Measurements from ENCODE around the gene ZNF536. TPM values are rescaled to one million over a fixed set of nuclear protein-coding genes. Genes with fewer than 3 reads are reported as not detected.
"Not testable (repeated sequence)": the region's sequence is repeated elsewhere in the genome, so short reads cannot be mapped to it uniquely, and the experiment has no call there.

ZNF536 gene
- total RNA-seq, 1 experiment from 2014 or later, result not detected

DNA sequence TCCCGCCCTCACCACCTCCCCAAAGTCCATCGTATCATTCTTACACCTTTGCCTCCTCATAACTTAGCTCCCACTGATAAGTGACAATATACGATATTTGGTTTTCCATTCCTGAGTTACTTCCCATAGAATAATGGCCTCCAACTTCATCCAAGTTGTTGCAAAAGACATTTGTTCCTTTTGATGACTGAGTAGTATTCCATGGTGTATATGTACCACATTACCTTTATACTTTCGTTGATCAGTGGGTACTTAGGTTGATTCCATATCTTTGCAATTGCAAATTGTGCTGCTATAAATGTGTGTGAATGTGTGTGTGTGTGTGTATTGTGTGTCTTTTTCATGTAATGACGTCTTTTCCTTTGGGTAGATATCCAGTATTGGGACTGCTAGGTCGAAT is 109.6 kb downstream of the ZNF536 start:
- DNase-seq (ENCODE audit: low read depth), result no peak

DNA sequence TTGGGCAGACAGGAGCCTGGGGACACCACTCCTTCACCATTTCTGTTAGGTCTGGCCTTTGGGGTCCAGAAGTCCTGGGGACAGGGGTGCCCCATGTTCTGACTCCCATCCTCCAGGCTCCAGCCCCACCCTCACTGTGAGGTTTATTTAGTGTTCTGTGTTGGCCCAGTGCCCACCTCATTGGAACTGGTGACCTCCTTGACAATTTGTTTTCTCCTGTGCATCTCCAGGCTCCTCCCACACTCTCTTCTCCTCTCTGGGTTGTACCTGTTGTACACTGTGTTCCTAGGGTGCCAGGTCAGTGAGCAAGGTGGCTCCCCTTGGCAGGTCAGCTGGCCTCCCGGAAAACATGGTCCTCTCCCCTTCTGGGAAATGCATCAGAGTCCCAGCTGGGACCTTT is 110.8 kb downstream of the ZNF536 start:
- no peak for DNase-seq (ENCODE audit: low read depth)

DNA sequence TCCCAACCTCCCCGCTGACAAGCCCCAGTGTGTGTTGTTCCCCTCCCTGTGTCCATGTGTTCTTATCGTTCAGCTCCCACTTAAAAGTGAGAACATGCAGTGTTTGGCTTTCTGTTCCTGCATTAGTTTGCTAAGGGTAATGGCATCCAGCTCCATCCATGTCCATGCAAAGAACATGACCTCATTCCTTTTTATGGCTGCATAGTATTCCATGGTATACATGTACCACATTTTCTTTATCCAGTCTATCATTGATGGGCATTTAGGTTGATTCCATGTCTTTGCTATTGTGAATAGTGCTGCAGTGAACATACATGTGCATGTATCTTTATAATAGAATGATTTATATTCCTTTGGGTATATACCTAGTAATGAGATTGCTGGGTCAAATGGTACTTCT is 114.1 kb downstream of the ZNF536 start:
- DNase-seq (ENCODE audit: low read depth), result not testable (repeated sequence)

DNA sequence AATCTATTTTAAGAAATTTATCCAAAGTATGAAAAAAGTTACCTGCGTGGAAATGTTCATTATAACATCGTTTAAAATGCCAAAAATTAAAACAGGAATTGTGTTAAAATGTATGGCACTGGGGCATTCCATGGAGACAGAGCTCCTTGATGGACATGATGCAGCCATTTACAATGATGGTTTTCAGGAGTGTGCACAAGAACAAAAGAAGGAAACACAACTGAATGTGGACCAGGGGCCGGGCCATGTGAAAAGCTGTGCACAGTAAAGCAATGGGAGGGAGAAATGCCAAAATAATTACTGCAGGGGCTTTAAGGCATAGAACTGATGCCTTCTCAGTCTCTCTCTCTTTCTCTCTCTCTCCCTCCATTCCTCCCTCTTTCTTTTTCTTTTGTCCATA is 115.0 kb downstream of the ZNF536 start:
- no peak for DNase-seq (ENCODE audit: low read depth)

DNA sequence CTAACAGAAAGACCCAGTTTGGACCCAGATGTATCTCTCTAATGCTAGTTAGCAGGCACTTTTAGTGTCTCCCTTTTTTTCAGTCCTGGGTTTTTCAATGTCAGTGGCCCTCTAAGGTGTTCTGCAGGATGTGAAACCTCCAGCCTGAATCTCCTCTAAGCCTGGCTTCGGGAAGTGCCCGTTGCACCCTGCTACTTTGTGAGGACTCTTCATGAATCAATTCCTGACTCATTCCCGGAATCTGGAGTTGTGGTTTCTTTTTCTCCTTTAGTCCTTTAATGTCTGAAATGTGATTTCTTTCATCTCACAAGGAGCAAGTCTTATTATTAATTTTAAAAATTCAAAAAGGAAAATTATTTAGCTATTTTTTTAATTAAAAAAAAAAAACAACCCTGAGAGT is 116.0 kb downstream of the ZNF536 start:
- DNase-seq (ENCODE audit: low read depth), result peak; percentile 14

DNA sequence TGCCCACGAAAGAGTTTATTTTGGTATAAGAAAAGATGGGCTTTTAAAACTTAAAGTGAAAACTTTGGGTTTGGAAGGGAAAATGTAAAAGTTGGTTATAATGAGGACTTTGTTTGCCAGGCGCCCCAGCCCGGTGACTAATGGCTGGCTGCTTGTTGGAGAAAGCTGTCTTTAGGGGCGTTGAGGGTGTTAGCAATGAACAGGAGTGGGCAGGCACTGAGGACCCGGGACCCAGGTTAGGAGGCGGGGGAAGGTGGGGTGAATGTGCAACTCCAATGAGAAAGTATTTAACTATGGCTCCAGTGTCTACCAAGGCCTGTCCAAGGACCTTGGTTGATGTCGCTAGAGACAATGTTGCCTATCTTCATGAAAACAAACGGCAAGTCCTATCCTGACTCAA is 118.6 kb downstream of the ZNF536 start:
- DNase-seq (ENCODE audit: low read depth), result no peak

DNA sequence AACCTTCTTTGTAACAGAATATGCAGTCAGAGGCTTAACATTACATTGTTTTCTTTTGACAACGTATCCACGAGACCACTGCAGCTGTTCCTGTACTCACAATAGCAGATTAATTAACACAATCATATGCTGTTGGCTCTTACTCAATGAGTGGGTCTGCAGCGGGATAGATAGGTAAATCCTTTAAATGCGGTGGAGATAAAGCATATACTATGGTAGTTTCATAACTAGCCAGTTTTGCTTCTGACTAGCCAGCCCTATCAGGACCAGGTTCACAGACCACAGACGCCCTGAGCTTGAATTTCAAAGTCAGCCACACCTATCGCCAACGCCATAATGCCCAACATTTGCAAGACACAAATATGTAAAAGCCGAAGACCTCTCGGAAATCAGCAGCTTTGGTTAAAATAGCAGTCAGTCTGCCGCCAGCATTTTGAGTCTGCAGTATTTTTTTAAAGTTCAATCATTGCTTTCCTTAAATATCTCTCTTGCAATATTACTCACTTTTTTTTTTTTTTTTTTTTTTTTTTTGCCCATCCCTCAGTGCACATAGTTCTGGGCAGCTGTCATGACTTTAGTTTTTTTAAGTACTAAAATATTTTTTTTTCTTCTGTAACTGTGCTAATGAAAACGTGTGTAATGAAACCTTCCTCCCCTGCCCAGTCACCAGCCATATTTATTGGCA is 120.5 kb downstream of the ZNF536 start:
- DNase-seq (ENCODE audit: low read depth), result no peak

DNA sequence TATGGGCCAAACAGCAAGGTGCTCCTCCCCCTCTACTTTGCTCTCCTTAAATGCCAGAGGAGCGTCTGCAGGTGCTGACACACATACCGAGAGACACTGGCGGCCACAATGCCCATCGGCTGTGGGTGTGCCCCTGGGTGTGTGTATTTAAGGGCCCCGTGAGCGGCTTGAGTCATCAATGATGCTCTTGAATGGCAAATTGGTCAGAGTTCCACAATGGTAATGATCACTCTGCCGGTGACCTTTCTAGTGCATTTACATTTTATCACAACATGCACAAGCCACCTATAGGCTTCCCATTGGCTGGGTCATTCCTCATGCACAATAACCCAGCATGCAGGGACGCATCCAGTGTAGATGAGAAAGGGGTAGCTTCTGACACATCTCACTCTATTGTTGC is 124.8 kb downstream of the ZNF536 start:
- DNase-seq (ENCODE audit: low read depth), result no peak

DNA sequence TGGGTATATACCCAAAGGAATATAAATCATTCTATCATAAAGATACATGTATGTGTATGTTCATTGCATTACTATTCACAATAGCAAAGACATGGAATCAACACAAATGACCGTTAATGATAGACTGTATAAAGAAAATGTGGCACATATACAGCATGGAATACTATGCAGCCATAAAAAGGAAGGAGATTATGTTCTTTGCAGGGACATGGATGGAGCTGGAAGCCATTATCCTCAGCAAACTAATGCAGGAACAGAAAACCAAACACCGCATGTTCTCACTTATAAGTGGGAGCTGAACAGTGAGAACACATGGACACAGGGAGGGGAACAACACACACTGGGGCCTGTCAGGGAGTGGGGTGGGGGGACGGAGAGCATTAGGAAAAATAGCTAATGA is 125.9 kb downstream of the ZNF536 start:
- DNase-seq (ENCODE audit: low read depth), result not testable (repeated sequence)

DNA sequence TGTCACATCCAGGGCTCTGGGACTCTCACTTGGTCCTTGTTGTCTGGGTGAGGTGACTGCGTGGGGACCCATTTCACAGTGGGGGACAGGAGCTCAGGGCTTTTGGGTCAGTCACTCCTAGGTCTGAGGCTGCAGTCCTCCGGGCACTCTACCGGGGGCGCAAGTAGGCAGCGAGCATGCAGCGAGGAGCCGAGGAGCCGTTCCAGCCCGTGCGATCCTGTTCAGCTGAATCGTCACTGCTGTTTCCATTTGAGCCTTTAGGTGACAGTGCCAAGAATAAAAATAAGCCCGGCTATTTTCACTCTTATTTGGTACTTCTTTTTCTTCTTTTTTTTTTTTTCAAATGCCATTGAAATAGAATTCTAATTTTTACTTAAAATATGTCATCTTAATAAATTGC is 126.5 kb downstream of the ZNF536 start:
- DNase-seq (ENCODE audit: low read depth), result no peak

DNA sequence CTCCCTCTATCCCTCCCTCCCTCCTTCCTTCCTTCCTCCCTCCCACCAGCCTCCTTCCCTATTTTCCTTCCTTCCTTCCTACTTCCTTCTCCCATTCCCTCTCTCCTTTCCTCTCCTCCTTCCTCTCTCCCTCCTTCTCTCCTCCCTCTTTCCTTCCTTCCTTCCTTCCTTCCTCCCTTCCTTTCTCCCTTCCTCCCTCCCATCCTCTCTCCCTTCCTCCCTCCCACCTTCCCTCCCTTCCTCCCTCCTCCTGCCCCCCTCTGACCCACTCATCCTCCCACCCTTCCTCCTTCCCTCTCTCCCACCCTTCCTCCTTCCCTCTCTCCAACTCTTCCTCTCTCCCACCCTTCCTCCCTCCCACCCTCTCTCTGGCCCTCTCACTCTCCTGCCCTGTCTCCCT is 132.1 kb downstream of the ZNF536 start:
- no peak for DNase-seq (ENCODE audit: low read depth)

DNA sequence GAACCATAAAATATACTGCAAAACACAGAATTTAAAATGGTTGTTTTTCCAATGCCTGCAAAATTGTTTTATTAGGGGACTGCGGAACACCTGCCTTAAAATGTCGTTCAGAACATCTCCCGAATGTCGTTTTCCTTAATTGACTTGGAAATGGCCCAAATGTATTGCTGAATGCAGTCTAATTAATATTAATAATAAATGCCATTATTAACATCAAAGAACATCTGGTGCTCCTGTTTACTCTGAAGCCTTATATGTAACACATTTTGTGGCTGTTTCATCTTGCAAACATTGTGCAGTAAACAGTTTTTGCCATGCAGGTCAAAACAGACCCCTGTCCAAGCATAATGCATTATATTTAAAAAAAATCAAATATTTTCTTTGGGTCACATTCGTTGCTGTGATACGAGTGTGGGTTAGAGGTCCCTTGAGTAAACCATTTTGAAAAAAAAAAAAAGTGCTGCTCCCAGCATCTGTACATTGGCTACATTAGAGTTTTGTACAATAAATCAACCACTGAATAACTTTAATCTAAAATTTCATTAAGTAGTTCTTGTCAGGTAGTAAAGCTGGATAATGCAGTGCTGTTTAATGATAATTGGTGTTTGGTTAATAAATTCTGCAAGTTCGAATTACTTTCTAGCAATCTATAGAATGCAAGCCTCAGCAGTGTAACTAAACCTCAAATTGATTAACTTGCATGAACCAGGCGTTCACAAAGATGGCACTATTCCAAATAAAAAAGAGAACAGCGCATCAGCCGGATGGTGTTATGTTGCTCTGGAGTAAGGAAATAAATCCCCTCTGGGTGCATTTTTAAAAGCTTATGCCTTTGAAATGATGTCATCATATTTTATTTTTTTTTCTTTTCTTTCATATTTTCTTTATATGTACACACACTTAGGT is 140.2 kb downstream of the ZNF536 start:
- no peak for DNase-seq (ENCODE audit: low read depth)

DNA sequence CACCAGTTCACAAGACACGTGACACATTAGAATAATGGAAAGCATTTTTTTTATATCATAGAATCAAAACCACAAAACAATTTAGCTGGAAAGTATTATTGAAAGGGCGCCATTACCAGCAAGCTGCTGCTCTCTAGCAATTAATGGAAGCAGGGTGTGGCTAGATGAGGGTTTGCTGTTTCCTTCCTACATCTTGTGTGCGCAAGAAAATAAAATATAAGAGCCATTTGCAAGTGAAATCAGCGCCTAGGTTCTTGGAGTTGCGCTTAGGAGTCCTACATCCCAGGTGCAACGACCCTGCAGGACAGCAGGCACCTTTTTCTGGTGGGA is 140.9 kb downstream of the ZNF536 start:
- no peak for DNase-seq (ENCODE audit: low read depth)

DNA sequence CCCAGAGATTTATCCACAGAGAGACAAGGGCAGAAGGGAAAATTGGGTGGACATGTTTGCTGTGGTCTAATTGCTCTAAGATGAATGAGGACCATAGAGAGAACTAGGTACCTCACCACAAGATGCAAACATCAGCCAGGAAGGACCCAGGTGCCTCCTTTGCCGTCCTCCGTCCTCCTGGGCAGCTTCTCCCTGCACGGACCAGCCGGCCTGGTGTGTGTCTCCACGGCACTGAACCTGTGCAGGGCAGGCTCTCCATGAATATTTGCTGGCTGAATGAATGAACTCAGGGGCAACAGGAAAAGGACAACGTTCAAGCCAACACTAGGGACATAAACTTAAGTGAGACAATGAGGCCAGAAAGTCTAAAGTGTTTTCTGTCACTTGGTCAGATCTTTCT is 143.9 kb downstream of the ZNF536 start:
- no peak for DNase-seq (ENCODE audit: low read depth)

DNA sequence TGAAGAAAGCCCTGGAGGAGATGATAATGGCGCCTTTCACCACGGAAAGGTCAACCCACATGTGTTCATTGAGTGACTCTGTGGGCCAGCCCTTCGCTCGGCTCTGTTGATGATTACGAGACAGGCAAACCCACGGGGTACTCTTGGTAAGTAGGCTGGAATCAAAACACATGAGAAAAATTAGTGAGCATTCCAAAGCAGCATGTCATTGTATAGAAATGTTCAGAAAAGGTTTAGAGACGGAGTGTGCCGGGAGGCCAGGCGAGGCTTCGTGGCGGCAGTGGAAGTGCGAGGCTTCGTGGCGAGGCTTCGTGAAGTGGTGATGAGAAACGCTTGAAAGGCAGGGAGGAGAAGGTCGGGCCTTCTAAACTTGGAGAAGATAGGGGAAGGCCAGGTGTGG is 144.3 kb downstream of the ZNF536 start:
- DNase-seq (ENCODE audit: low read depth), result no peak

DNA sequence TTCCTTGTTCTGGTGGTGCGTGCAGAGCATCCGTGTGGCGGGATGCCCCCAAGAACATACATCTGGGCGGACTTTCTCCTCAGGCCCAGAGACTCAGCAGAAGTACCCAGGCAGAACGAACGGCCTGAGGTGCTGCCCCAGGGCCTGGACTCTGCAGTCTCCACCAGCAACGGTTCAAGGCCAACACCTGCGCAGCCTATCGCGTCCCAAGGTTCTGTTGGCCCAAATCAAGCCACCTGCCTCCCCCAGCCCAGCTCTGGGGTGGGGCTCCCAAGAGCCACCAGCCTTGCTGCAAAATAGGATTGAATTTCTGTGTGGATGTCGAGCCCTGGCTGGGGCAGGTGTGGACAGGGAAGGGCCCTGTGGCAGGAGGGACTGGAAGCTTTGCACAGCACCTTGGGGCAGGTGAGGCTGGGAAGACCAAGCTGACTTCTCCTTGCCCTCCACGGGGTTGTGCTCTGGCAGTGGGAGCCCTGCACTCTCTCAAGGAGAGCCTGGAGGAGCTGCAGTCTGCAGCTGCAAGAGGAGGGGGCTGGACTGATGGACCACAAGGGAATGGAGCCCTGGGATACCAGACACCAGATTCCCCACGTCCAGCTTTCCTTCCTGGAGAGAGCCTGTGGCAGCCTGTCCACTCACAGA is 146.9 kb downstream of the ZNF536 start:
- DNase-seq (ENCODE audit: low read depth), result no peak

DNA sequence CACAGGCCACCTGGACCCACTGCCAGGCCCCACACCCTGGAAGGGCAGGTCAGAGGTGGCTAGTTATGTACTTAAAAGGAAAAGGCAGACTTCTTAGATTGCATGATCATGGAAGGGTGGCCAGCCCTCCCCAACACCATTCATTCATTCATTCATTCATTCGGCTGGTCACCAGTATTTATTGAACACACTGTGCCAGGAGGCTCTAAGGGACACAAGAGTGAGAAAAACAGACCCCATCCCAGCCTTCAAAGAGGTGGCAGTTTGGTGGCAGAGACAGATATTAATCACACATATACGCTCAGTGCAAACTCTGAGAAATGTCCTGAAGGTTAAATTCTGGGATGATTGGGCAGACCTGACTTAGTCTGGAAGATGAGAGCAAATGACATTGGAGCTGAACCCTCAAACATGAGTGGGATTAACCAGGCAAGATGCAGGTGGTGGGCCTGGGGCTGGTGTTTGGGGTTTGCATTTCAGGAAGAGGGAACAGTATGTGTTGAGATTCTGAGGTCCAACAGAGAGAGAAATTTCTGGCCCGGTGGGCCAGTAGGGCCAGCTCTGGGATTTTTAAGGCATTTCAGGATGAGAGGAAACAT is 147.5 kb downstream of the ZNF536 start:
- no peak for DNase-seq (ENCODE audit: low read depth)

DNA sequence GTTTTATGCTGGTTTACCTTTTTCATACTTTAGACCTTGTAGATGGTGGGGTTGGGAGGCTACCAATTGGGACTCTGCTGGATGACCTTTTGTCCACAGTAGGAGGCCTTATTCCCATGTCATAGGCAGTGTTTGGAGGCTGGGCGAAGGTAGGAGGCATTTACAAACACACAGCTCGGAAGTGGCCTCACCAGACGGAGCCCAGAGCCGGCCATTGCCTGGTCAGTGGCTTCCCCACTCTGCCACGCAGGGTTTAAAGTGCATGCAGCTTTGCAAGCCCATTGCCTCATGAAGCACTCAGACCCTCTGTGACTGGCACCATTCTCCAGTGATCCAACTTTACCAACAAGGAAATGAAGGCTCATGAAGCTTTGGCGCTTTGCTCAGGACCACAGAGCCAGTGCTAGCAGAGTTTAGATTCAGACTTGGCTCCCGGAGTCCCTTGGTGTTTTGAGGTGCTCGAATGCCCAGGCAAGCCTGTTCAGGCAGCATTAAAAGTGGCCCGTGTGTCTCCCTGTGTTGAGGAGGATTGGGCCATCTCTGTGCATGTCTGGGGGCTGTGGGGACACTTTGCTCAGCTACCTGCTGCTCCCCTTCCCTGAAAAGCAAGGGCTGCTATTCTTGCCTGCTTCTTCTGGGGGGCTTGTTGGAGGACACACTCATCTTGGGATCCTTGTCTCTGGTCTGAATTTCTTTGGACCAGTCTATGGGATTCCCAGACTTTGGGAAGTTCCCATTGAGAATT is 148.7 kb downstream of the ZNF536 start:
- no peak for DNase-seq (ENCODE audit: low read depth)

DNA sequence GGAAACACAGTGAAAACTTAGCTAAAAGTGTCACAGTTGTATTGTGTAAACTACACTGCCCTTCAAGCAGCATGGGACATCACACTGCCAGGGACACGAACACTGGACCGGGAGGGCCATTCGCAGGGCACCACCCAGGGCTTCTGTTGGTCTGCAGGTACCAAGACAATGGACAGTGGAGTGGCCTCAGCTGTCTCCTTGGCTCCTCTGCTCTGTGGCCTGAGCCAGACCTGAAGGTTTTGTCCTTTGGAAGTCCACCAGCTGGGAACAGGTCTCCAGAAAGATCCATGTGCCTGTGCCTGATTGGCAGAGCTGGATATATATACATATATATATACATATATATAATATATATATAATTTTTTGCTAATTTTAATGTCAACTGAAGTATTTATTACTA is 149.8 kb downstream of the ZNF536 start:
- DNase-seq (ENCODE audit: low read depth), result no peak

DNA sequence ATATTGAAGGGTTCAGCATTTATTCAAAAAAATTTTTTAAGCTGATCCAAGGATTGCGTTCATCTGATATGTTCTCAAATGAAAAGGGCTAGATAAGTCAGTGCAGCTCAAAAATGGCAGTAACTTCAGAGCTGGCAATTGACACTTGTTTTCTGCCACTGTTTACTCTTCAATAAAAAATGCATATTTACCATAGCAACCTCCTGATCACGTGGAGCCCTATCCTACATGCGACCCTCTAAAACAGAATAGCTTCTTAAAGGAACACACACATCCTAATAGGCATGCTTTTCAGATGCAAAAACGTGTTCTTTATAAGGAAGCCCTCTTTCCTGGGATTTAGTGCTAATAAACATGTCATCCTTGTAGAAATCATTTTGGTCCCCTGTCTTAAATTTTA is 150.2 kb downstream of the ZNF536 start:
- no peak for DNase-seq (ENCODE audit: low read depth)

DNA sequence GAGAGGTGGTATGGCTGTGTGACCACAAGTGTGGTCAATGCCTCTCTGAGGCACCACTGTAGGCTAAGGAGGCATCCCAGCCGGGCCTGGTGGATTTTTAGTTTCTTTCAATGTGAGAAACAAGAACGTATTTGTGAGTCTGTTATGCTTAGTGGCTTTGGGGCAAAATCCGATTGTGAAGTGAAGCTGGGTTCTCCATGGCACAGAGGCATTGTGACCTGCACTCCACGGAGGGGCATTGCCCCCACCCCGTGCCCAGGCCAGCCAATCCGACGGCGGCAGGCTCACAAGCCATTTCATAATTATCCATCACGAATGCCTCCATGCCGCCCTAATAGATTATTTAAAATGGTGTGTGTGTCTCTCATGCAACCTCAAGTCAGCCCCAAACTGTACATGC is 151.6 kb downstream of the ZNF536 start:
- no peak for DNase-seq (ENCODE audit: low read depth)

DNA sequence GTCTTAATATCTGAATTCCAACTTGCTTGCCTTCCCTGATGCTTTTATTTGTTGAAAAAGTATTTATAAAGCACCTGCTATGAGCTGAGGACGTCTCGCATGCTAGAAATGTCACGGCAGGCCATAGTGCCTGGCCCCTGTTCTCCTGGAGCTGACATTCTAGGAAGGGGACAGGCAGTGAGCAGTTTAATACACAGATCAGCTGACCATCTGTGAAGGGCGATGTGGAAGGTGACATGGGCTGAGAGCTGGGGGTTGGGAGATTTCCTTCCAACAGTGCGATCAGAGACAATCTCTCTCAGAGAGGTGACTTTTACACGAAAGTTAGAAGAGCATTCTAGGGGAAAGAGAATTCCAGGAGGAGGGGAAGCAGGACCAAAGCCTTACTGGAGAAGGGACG is 153.2 kb downstream of the ZNF536 start:
- DNase-seq (ENCODE audit: low read depth), result no peak

Data from M059J (cell line).